Measurements from ENCODE around the gene CDK1.
"Not testable (repeated sequence)": the region's sequence is repeated elsewhere in the genome, so short reads cannot be mapped to it uniquely, and the experiment has no call there.

Gene CDK1

DNA sequence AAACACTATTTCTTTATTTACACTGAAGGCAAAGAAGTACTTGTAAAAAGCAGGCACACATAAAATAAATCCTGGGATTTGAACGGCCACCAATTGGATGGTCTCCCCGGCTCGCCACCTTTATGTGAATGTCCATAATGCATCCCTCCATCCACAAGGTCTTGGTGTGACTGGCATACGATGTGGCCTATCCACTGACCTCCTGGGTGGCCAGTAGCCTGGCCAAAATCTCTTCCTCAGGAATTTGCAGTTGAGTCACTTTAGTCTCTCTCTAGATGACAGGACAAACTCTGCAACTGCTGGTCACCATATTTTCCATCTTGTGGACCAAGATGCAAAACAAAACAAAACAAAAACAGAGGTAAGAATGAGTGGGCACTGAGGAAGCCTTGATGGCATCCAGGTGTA, 39.1 kb downstream of the CDK1 start:
- DNase-seq = no peak

DNA sequence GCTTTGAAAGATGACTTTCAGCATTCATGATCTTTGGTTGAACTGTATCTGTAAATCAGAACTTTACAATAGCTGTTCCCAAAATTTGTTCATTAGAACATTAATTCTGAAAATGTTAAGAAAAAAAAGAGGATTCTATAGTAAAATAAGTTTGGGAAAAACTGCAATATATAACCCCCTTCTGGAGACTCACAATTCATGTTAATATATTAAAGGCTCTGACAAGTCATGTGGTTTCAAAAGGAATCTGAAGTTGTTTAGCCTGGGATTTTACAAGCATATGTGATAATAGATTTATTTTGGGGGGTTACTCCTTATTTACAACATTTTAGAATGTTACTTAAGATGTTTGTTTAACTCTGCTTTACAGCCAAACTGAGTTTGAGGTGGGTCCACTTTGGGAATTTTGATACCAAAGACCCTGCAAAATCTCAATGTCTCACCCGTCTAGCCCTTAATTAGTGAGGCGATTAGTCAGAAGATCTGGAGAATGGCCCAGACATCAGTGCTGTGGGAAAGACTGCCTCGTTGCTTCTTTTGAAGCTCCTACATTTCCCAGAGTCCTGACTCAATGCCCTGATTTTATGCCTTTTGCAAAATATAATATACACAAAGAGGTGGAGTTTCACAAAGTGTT, 40.0 kb downstream of the CDK1 start:
- DNase-seq = no peak

GRCh38 chr10:60819271-60819670, 41.0 kb downstream of the CDK1 start:
- DNase-seq = no peak

DNA sequence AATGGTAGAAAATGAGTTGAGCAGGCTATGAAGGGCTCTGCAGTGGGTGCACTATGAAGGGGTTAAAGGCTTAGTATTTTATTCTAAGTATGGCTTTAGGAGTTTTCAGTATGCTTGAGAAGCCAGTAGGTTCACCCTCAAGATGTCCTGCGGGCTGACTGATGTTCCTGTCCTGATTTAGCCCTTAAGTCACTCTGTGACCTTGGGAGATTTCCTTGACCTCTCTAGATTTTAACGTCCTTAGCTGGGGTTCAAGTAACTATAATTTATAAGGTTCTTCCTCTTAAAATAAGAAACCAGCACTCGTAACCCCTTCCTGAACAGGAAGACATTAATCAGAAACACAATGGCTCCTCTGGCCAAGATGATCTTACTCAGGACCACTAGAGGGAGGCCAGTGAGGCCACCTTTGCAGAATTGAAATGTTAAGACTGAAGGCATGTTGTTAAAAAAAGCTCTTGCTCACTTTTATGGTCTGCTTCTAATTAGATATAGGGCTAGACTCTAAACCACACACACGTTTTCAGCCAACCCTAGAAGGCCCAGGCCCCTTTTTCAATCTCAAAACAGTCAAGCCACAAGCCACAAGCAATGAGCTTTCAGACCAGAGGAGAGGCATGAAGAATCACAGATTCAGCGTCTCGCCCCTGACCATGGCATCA, 41.9 kb downstream of the CDK1 start:
- DNase-seq = no peak

- DNase-seq = no peak
Measured at GRCh38 chr10:60821656-60822055, 43.4 kb downstream of the CDK1 start.

DNA sequence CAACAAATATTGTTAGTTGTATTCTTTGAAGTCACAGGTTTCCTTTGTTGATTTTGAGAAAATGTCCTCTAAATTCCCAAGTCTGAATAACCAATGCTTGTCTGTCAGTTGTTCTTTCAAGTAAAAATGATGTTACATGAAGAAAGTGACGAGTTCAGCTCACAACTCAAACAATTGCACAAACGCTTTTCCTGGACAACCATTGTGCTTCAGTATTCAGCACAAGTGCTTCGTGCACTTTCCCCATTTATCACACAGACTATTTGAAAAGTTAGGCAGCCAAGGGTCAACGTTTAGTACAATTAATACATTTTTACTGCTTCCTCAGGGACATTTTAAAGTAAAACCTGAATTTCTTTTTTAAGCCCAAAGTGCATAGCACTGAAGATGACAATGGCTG, 44.5 kb downstream of the CDK1 start:
- DNase-seq = no peak

- DNase-seq = no peak
Measured at GRCh38 chr10:60823324-60823723, 45.0 kb downstream of the CDK1 start.

- no peak for DNase-seq
Measured at GRCh38 chr10:60825520-60825919, 47.2 kb downstream of the CDK1 start.

GRCh38 chr10:60827791-60828488, 49.7 kb downstream of the CDK1 start:
- no peak for DNase-seq

- no peak for DNase-seq
Measured at GRCh38 chr10:60828489-60828852, 50.2 kb downstream of the CDK1 start.

DNA sequence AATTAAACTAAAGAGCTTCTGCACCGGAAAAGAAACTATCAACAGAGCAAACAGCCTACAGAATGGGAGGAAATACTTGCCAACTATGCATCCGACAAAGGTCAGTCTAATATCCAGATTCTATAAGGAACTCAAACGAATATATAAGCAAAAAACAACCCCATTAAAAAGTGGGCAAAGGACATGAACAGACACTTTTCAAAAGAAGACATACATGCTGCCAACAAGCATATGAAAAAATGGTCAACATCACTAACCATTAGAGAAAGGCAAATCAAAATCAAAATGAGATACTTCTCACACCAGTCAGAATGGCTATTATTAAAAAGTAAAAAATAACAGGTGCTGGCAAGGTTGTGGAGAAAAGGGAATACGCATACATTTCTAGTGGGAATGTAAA, 53.9 kb downstream of the CDK1 start:
- not testable (repeated sequence) for DNase-seq

DNA sequence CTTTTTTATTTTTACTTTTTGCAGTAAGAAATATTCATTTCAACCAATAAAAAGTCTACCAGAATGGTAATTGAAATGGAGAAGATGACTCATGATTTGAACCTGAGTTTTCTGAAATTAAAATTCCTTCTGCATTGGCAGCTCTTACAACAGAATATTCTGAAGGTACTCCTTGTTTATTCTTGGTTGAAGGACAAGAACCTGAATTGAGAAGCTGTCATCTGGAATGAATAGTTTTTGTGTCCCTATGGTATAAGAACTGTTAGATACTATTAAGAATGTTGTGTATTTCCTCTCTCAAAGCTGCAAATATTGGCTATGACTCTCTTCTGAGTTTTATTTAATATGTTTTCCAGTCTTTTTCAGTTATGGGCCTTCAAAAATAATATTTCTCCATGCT, 56.1 kb downstream of the CDK1 start:
- DNase-seq = no peak

DNA sequence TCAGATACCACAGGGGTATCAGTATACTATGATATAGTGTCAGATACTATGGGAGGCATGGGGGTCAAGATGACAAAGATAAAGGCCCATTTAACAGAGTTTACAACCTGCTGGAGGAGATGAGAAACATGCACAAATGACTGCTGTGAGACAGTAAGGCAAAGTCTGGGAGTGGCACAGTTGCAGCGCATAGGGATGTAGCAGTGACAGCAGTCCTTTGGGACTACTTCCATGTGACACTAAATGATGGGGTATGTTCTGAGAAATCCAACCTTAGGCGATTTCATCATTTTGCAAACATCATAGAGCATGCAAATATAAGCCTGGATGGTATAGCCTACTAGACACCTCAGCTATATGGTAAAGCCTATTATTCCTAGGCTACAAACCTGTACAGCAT, 56.8 kb downstream of the CDK1 start:
- DNase-seq = no peak

- DNase-seq = not testable (repeated sequence)
Measured at GRCh38 chr10:60841227-60841626, 62.9 kb downstream of the CDK1 start.

DNA sequence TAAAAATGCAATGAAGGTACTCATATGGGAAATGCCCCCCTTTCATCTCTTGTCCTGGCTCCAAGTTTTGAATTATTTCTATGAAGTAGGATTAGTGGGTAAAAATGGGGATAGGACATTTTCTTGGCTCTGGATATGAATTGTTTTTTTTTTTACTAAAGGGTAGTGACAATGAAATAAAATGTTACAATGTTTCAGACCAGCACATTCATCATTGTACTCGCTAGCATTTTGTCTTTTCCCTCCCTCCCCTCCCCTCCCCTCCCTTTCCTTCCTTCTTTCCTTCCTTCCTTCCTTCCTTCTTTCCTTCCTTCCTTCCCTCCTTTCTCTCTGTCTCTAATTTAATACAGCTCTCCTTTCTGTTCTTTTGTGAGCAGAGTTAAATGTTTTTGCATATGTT, 64.4 kb downstream of the CDK1 start:
- DNase-seq = no peak

Measured in NCI-H1105 treated with DMSO at 0.1 percent for 48 hours (cell line).